ENCODE measurements around the gene KCNA4.

Gene KCNA4

DNA sequence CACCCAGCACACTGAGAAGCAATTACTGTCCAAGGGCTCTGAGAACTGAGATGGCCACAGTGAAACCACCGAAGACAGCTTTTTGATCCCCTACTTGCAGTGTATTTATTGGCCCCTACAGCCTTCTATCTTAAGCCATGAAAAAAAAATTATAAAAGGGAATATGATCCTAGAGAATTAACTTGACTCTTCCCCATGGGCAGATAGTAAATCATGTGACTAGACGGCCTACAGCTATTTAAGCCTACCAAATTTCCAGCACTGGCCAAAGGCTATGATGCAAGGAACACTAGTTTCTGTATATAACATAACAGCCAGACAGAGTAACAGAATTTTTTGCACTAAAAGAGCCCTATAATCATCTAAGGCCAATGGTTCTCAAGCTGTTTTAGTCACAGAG lies 53.8 kb downstream of the KCNA4 start:
- Mint-ChIP-seq H3K36me3 (ENCODE audit: low read depth) (no peaks in the 10 kb centered on the region), H3K27ac (no peak overlapping the region), H3K9me3 (no peaks in the 10 kb centered on the region), H3K4me1 (ENCODE audit: low read depth) (no peaks in the 10 kb centered on the region), H3K27me3 (no peaks in the 10 kb centered on the region), H3K4me3 (no peak overlapping the region)
- intact Hi-C loops (cut with micrococcal nuclease) = no loop called here

DNA sequence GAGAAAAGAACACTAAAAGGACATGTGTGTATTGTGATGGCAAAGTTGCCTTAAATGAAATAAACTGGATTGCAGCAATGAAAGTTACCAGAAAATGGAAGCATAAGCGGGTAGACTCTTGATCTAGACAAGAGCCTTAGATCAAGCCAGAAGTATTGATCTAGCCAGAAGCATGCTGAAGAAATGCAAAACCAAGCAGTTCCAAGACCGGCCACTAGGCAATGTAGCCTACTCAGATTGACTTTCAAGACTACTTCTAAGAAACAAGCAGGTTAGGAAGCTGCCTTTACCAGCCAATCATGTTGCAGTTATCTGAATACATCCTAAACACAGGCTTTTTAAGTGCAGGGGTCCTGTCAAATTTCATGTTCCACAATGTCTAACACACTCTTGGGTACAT lies 54.6 kb downstream of the KCNA4 start:
- H3K4me1 Mint-ChIP-seq (ENCODE audit: low read depth) = no peaks in the 10 kb centered on the region
- H3K36me3 Mint-ChIP-seq (ENCODE audit: low read depth) = no peaks in the 10 kb centered on the region
- H3K27ac Mint-ChIP-seq = no peak overlapping the region
- no peak overlapping the region for H3K4me3 Mint-ChIP-seq
- no peaks in the 10 kb centered on the region for H3K27me3 Mint-ChIP-seq
- intact Hi-C loops (cut with micrococcal nuclease) = no loop called here
- H3K9me3 Mint-ChIP-seq = no peaks in the 10 kb centered on the region
